ENCODE results near the gene CCDC137. TPM values are rescaled to one million over a fixed set of nuclear protein-coding genes. Genes with fewer than 3 reads are reported as not detected.
"Not testable (repeated sequence)": the region's sequence is repeated elsewhere in the genome, so short reads cannot be mapped to it uniquely, and the experiment has no call there.

Gene CCDC137
- total RNA-seq, 2 donors from 2014 or later = 13.7 to 41.1 TPM

- intact Hi-C loops (cut with DNase I) = no loop called here
- no peak for DNase-seq
- Histone ChIP-seq H3K4me1 (peaks cover 9% of the 10 kb centered on the region), H3K9ac (ENCODE audit: low read depth in 2 of 2, low read length in 2 of 2) (no peak overlapping the region), H3K27ac (no peak overlapping the region), H3K4me3 (no peak overlapping the region), H3K27me3 (no peaks in the 10 kb centered on the region), H3K36me3 (peaks cover 5% of the 10 kb centered on the region), H3K9me3 (no peaks in the 10 kb centered on the region)
- no peak for TF ChIP-seq CTCF (IDR thresholded peaks at IDR 0.05)
Observed at GRCh38 chr17:81672504-81672903, 6.0 kb downstream of the CCDC137 start.

GRCh38 chr17:81672954-81673353, 6.4 kb downstream of the CCDC137 start:
- intact Hi-C loops (cut with DNase I) = no loop called here
- H3K4me1 ChIP-seq = peaks cover 5% of the 10 kb centered on the region
- no peak for TF ChIP-seq CTCF (IDR thresholded peaks at IDR 0.05)
- no peaks in the 10 kb centered on the region for H3K9me3 ChIP-seq
- H3K9ac ChIP-seq (ENCODE audit: low read depth in 2 of 2, low read length in 2 of 2) = no peak overlapping the region
- H3K36me3 ChIP-seq = peaks cover 5% of the 10 kb centered on the region
- no peak overlapping the region for H3K27ac ChIP-seq
- no peak for DNase-seq
- H3K27me3 ChIP-seq = no peaks in the 10 kb centered on the region
- H3K4me3 ChIP-seq = no peak overlapping the region

- TF ChIP-seq CTCF (IDR thresholded peaks at IDR 0.05) = no peak
- Histone ChIP-seq H3K27ac (no peak overlapping the region), H3K27me3 (no peaks in the 10 kb centered on the region), H3K36me3 (peaks cover 5% of the 10 kb centered on the region), H3K9ac (ENCODE audit: low read depth in 2 of 2, low read length in 2 of 2) (no peak overlapping the region), H3K4me3 (no peak overlapping the region), H3K4me1 (no peaks in the 10 kb centered on the region), H3K9me3 (no peaks in the 10 kb centered on the region)
- DNase-seq = no peak
- intact Hi-C loops (cut with DNase I) = no loop called here
Observed at GRCh38 chr17:81673561-81674258, 7.2 kb downstream of the CCDC137 start.

- DNase-seq; H3K27ac ChIP-seq; H3K4me1 ChIP-seq; H3K9me3 ChIP-seq; intact Hi-C loops (cut with DNase I); H3K9ac ChIP-seq (ENCODE audit: low read depth in 2 of 2, low read length in 2 of 2); H3K27me3 ChIP-seq; H3K4me3 ChIP-seq; H3K36me3 ChIP-seq: not testable (repeated sequence)
- peak; percentile 60 for TF ChIP-seq CTCF (IDR thresholded peaks at IDR 0.05)
Observed at GRCh38 chr17:81675515-81676221, 9.1 kb downstream of the CCDC137 start.

- Histone ChIP-seq H3K27me3 (no peaks in the 10 kb centered on the region), H3K9ac (ENCODE audit: low read depth in 2 of 2, low read length in 2 of 2) (no peak overlapping the region), H3K36me3 (peaks cover 5% of the 10 kb centered on the region), H3K9me3 (no peaks in the 10 kb centered on the region), H3K4me1 (no peaks in the 10 kb centered on the region), H3K27ac (no peak overlapping the region), H3K4me3 (no peak overlapping the region)
- no peak for DNase-seq
- intact Hi-C loops (cut with DNase I) = no loop called here
- TF ChIP-seq CTCF (IDR thresholded peaks at IDR 0.05) = no peak
Observed at GRCh38 chr17:81676906-81677305, 10.4 kb downstream of the CCDC137 start.
